ENCODE measurements around the gene RSPH10B. TPM values are rescaled to one million over a fixed set of nuclear protein-coding genes. Genes with fewer than 3 reads are reported as not detected.

The RSPH10B gene
- total and polyA plus RNA-seq, 2 of the 8 experiments (the other 6 are each of a cell fraction or from before 2014, with no cell fraction given) = 0.17 to 0.45 TPM

DNA sequence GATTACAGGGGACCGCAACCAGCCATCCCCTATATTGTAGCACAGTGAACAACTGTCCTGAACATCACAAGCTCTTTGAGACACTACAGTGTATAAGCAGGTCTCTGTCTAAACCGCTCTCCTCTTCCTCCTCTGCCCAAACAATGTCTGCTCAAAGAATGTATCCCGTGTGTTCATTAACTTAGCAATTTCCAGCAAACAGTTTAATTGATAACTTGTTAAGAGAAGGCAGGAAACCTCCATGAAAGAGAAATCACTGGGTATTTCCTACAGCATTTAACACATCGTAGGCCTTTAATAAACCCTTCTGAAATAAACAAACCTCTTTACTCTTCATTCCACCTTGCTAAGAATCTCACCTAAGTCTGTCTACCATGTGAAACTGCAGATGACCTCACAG is 36.9 kb upstream of the RSPH10B start:
- no peak overlapping the region for H2AFZ ChIP-seq (ENCODE audit: low read length)
- no peak overlapping the region for H3K27ac ChIP-seq (ENCODE audit: low read depth, low read length)
- no peak overlapping the region for H4K8ac ChIP-seq (ENCODE audit: extremely low read depth, insufficient read depth, low read length)
- H3K9me3 ChIP-seq (ENCODE audit: insufficient read depth in 2 of 2, low read depth in 1 of 2, low read length in 1 of 2) = no peaks in the 10 kb centered on the region
- no peak overlapping the region for H2AK5ac ChIP-seq (ENCODE audit: low read depth, low read length)
- 0 out of 8 replicates have a peak overlapping the region, but pooled peaks of 1 of the 4 experiments have one; percentile 12 for H3K4me3 ChIP-seq (ENCODE audit: extremely low read depth in 1 of 4, insufficient read depth in 2 of 4, low read depth in 3 of 4, low read length in 4 of 4)
- no peak overlapping the region for H2BK12ac ChIP-seq (ENCODE audit: low read depth, low read length)
- no peak overlapping the region for H4K5ac ChIP-seq (ENCODE audit: insufficient read length, low read depth, low read length)
- TF ChIP-seq GABPA (IDR thresholded peaks at IDR 0.05; ENCODE audit: borderline replicate concordance, insufficient read depth, low read length) (no peak), RXRA (IDR thresholded peaks at IDR 0.05; ENCODE audit: insufficient read depth, low read depth, low read length) (no peak), PHF8 (conservative IDR thresholded peaks at IDR 0.05; ENCODE audit: low read depth, low read length) (no peak), TAF7 (optimal IDR thresholded peaks at IDR 0.05; ENCODE audit: borderline replicate concordance, low read depth, low read length) (no peak), RBBP5 (IDR thresholded peaks at IDR 0.05; ENCODE audit: borderline replicate concordance, low read depth, low read length) (no peak)
- TF ChIP-seq, protein P1, sequence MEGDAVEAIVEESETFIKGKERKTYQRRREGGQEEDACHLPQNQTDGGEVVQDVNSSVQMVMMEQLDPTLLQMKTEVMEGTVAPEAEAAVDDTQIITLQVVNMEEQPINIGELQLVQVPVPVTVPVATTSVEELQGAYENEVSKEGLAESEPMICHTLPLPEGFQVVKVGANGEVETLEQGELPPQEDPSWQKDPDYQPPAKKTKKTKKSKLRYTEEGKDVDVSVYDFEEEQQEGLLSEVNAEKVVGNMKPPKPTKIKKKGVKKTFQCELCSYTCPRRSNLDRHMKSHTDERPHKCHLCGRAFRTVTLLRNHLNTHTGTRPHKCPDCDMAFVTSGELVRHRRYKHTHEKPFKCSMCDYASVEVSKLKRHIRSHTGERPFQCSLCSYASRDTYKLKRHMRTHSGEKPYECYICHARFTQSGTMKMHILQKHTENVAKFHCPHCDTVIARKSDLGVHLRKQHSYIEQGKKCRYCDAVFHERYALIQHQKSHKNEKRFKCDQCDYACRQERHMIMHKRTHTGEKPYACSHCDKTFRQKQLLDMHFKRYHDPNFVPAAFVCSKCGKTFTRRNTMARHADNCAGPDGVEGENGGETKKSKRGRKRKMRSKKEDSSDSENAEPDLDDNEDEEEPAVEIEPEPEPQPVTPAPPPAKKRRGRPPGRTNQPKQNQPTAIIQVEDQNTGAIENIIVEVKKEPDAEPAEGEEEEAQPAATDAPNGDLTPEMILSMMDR (IDR thresholded peaks at IDR 0.05; ENCODE audit: control extremely low read depth in 1 of 3, insufficient read depth in 1 of 3, low read depth in 1 of 3, low read length in 3 of 3) = no peak
- TF ChIP-seq, protein P2, sequence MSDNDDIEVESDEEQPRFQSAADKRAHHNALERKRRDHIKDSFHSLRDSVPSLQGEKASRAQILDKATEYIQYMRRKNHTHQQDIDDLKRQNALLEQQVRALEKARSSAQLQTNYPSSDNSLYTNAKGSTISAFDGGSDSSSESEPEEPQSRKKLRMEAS (IDR thresholded peaks at IDR 0.05) = no peak
- peaks cover 0 to 3% (median 0%) of the 10 kb centered on the region in 4 experiments; a peak in 1 of 7 replicates for H3K4me1 ChIP-seq (replicated peaks in 1 of 4; ENCODE audit: control insufficient read depth in 3 of 4, insufficient read depth in 4 of 4, low read length in 3 of 4)
- H3K4ac ChIP-seq (replicated peaks; ENCODE audit: insufficient read length, low read depth, low read length) = no peak overlapping the region
- no peak overlapping the region for H2BK5ac ChIP-seq (ENCODE audit: low read depth, low read length)
- H2BK15ac ChIP-seq (ENCODE audit: low read length) = no peak overlapping the region
- H3K27me3 ChIP-seq (replicated peaks in 1 of 4; ENCODE audit: control insufficient read depth in 3 of 4, extremely low read depth in 1 of 4, insufficient read depth in 3 of 4, low read length in 3 of 4) = no peaks in the 10 kb centered on the region
- H4K91ac ChIP-seq (replicated peaks; ENCODE audit: insufficient read length, low read length) = no peak overlapping the region
- no peak overlapping the region for H2BK20ac ChIP-seq (ENCODE audit: low read length)
- 93% methylated on average over 4 of the region's 4 CpGs; no CpG with 5 or more reads in 1 of the 2 experiments for WGBS, 2 experiments (ENCODE audit: extremely low coverage in 1 of 2, insufficient coverage in 1 of 2, insufficient read length in 1 of 2, insufficient replicate concordance in 2 of 2, low coverage in 1 of 2, low lambda C conversion rate in 2 of 2, missing lambda C conversion rate in 1 of 2)
- no peak overlapping the region for H3K23ac ChIP-seq (ENCODE audit: insufficient read length)
- FAIRE-seq = no peak
- no peak overlapping the region for H3K18ac ChIP-seq (ENCODE audit: extremely low read depth, low read length)
- ChIA-PET CTCF (ENCODE audit: partially characterized antibody) (interaction anchor here (2.9 kb wide), 1 partner anchor 9 kb away, joined by 15 read pairs; no protein-coding TSS in a partner anchor), POLR2A (ENCODE audit: partially characterized antibody) (interaction anchor here (0.6 to 8.0 kb wide), 4 partner anchors 8 to 138 kb away, joined by 3 to 66 read pairs (median 8); no protein-coding TSS in a partner anchor)
- no peak overlapping the region for H3K56ac ChIP-seq (replicated peaks; ENCODE audit: insufficient read length, low read depth, low read length)
- H3K23me2 ChIP-seq (ENCODE audit: low read depth, low read length) = no peaks in the 10 kb centered on the region
- H3K9ac ChIP-seq (replicated peaks in 1 of 4; ENCODE audit: extremely low read depth in 1 of 4, low read depth in 3 of 4, low read length in 3 of 4) = no peak overlapping the region
- no peak overlapping the region for H3K14ac ChIP-seq (ENCODE audit: insufficient read length)
- DNase-seq (ENCODE audit: low read depth in 1 of 2, low spot score in 2 of 2) = no peak
- H3K4me2 ChIP-seq (ENCODE audit: insufficient read depth in 1 of 2, low read depth in 2 of 2, low read length in 2 of 2) = peak overlapping the region in 1 of 2 experiments; percentile 75; a peak in 1 of 4 replicates
- peaks cover 0 to 33% (median 9%) of the 10 kb centered on the region in 4 experiments; a peak in 4 of 8 replicates for H3K36me3 ChIP-seq (ENCODE audit: control insufficient read depth in 2 of 4, insufficient read depth in 4 of 4, low read length in 3 of 4)
- H3K79me1 ChIP-seq (ENCODE audit: low read depth, low read length) = no peaks in the 10 kb centered on the region
- no peaks in the 10 kb centered on the region for H4K20me1 ChIP-seq (replicated peaks in 1 of 2; ENCODE audit: control insufficient read depth in 1 of 2, insufficient read depth in 2 of 2, low read length in 2 of 2)
- H3K79me2 ChIP-seq (ENCODE audit: control insufficient read depth in 1 of 2, insufficient read depth in 2 of 2, low read length in 2 of 2) = peaks cover 0 to 37% of the 10 kb centered on the region in 2 experiments; a peak in 3 of 4 replicates
- no peak overlapping the region for H2BK120ac ChIP-seq (replicated peaks; ENCODE audit: low read depth, low read length)
